Skeletal muscle cell (primary cell): ENCODE data around the gene DLEC1.
A peak's percentile ranks its signal among the peaks of the same experiment; 100 is the strongest.
"Not testable (repeated sequence)": the region's sequence is repeated elsewhere in the genome, so short reads cannot be mapped to it uniquely, and the experiment has no call there.

Source experiments
- DNase-seq: peaks from one replicate; pipeline ENCODE4 v3.0.0-alpha.2; 2010; ENCODE audit warnings: low read depth
- H3K4me3 ChIP-seq: 2 replicates; pipeline ENCODE4 v1.5.1; 2011; ENCODE audit warnings: low read depth, mild to moderate bottlenecking, control low read depth, low read length, moderate library complexity

The DLEC1 gene

DNA sequence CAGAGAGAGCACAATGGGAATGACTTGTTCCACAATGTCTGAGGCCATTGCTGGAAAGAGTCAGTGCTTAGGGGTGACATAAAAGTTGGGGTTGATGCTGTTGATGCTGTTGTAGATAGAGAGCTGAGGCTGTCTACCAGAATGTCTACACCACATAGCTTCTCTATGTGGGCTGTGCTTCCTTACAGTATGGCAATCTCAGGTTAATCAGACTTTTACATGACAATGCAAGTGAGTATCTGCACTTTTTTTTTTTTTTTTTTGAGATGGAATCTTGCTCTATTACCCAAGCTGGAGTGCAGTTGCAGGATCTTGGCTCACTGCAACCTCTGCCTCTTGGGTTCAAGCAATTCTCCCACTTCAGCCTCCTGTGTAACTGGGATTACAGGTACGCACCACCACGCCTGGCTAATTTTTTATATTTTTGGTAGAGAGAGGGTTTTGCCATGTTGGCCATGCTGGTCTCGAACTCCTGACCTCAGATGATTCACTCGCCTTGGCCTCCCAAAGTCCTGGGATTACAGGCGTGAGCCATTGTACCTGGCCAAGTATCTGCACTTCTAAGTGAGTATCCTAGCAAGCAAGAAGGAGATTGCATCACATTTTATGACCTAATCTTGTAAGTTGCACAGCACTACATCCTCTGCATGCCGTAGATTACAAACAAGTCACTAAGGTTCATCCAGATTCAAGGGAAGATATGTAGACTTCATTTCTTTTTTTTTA, 28.7 kb downstream of the DLEC1 start:
- H3K4me3 ChIP-seq, result no peak overlapping the region
- DNase-seq, result no peak

DNA sequence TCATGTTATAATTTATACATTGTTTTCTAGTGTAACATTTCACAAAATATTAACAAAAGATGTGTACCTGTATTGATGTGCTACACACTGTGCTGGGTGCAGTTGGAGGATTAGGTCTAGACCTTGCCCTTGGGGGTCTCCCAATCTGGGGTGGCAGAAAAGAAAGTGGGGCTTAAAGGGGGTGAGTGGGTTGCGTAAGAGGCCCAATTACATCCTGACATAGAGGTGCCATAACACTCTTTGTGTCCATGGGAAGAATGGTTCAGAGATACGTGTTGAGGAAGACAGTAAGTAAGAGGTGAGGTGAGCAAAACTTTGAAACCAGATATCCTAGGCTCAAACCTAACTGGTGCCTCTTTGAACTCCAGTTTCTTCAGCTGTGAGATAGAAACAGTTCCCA, 31.0 kb downstream of the DLEC1 start:
- no peak overlapping the region for H3K4me3 ChIP-seq
- DNase-seq, result no peak

DNA sequence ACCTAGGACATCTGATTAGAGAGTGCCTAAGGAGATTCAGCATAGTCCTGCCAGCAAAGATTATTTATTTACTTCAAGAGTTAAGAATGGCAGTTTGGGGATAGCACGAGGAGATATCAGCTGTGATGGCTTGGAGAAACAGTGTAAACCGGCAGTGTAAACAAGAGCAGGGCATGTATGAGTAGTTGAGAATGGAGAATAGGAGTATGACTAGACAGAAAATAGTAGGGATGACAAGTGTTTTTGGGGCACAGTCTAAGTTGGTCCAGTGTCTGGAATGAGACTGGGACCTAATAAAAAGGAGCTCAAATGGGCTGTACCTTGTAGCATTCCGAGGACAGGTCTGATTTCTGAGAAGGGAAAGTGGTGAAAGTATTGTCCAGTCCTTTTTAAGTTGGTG, 38.1 kb downstream of the DLEC1 start:
- not testable (repeated sequence) for DNase-seq

DNA sequence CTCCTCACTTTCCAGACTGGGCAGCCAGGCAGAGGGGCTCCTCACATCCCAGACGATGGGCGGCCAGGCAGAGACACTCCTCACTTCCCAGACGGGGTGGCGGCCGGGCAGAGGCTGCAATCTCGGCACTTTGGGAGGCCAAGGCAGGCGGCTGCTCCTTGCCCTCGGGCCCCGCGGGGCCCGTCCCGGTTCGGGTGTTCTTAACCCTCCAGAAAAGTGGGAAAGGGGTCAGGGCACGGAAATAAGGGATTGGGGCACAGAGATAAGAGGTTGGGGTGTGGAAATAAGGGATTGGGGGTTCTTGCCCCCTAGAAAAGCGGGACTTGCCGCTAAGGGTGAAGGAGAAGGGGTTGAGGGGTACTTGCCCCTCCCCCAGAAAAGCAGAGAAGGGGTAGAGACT, 43.3 kb downstream of the DLEC1 start:
- H3K4me3 ChIP-seq, DNase-seq: not testable (repeated sequence)

More for the DNA sequence above, 38.1 kb downstream of the DLEC1 start:
- H3K4me3 ChIP-seq, result not testable (repeated sequence)

DNA sequence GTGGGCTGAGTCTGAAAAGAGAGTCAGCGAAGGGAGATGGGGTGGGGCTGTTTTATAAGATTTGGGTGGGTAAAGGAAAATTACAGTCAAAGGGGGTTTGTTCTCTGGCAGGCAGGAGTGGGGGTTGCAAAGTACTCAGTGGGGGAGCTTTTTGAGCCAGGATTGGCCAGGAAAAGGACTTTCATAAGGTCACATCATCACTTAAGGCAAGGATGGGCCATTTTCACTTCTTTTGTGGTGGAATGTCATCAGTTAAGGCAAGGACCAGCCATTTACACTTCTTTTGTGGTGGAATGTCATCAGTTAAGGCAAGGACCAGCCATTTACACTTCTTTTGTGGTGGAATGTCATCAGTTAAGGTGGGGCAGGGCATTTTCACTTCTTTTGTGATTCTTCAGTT, 44.2 kb downstream of the DLEC1 start:
- not testable (repeated sequence) for DNase-seq, H3K4me3 ChIP-seq

DNA sequence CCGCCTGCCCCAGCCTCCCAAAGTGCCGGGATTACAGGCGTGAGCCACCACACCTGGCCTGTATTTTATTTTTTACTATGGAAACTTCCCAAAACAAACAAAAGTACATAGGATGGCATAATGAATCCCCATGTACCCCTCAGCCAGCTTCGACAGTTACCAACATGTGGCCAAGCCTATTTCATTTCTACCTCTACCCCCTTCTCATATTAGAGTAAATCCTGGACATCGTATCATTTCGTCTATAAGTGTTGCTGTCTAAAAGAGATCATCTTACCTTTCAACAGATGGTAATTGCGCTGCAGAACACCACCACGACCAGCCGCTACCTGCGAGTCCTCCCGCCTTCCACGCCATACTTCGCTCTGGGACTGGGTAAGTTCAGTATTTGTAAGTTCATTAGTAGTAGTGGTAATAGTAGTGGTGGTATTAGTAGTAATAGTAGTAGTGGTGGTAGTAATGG, 44.9 kb downstream of the DLEC1 start:
- no peak for DNase-seq
- no peak overlapping the region for H3K4me3 ChIP-seq

DNA sequence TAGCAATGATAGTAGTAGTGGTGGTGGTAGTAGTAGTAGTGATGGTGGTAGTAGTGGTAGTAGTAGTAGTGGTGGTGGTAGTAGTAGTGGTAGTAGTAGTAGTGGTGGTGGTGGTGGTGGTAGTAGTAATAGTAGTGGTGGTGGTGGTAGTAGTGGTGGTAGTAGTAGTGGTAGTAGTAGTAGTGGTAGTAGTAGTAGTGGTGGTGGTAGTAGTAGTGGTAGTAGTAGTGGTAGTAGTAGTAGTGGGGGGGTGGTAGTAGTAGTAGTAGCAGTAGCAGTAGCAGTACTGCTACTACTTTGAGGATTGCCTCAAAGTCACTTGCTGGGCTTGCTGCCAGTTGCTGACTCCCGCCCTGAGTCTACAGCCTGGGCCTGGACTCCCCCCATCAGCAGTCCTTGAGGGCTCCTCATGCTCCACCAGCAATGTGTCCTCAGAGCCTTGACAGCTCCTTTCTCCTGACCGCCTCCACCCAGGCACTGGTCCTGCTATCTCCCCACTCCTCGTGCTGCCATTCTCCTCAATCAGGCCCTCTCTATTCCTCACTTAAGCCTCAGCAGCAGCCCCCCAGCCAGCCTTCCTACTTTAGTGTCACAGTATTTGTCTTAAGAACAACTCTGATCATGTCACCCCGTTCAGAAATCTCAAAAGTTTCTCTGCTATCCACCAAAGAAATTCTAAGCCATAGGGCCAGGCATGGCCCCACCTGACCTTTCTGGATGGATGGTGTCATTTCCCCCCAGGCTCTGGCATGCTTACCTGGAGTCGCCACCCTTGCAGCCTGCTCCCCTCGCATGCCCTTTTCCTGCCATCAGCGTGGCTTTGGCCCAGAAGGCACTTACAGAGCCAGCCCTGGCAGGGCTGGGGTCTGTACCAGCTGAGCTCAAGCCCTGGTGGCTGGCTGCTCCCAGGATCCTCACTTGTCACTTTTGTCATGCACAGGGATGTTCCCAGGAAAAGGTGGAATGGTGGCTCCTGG, 45.6 kb downstream of the DLEC1 start:
- DNase-seq, result peak; percentile 4
- no peak overlapping the region for H3K4me3 ChIP-seq

DNA sequence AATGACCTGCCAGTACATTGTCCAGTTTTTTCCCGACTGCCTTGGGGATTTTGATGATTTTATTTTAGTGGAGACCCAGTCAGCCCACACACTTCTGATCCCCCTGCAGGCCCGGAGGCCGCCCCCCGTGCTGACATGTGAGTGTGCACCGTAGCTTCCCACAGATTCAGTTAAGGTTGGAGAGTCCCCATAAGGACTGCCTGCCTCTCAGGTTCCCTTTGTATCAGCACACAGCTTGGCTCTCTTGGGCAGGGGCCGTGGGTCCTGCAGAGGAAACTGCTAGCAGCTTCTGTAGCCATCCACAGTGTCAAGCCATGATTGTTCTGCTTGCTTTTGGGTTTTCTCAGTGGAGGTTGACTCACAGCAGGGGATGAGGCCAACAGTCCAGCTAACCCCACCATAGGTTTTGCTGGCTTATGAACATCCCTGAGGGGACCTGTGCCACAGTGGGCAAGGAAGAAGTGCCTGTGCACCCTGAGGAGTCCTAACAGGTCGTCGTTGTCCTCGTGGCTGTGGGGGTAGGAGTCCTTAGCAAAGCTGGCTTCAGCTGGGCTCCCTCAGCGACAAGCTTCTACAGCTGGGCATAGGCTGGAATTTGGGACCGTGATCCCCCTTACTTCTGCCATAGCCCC, 46.4 kb downstream of the DLEC1 start:
- DNase-seq, result no peak
- H3K4me3 ChIP-seq, result no peak overlapping the region

DNA sequence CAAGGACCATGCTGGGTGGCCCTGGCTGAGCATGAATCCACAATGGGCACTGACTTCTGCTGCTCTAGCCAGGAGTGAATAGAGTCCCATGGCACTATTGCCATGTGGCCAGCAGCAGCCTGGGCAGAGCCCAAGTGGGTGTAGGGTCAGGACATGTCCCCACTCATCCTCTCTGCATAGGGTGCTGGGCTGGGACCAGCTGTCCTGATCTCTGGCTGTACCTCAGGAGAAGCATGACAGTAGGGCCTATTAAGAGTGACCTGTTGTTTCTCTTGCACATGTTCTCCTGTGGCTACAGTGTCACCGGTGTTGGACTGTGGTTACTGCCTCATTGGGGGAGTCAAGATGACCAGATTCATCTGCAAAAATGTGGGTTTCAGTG, 46.9 kb downstream of the DLEC1 start:
- DNase-seq, result no peak

DNA sequence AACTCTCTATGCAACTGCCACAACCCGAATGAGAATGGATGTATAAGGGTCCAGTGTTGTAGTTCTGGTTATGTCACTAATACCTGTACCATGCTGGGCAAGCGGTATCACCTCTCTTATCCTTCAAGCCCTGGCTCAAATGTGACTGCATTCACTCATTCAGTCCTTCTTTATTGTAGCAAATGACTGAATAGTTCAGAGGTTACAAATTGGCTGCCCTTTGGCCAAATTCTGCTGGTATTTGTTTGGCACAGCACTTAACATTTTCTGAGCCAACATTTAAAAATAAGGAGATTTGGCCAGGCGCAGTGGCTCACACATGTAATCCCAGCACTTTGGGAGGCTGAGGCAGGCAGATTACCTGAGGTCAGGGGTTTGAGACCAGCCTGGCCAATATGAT, 47.5 kb downstream of the DLEC1 start:
- DNase-seq, result no peak
- no peak overlapping the region for H3K4me3 ChIP-seq

More for the DNA sequence above, 46.9 kb downstream of the DLEC1 start:
- H3K4me3 ChIP-seq, result no peak overlapping the region

DNA sequence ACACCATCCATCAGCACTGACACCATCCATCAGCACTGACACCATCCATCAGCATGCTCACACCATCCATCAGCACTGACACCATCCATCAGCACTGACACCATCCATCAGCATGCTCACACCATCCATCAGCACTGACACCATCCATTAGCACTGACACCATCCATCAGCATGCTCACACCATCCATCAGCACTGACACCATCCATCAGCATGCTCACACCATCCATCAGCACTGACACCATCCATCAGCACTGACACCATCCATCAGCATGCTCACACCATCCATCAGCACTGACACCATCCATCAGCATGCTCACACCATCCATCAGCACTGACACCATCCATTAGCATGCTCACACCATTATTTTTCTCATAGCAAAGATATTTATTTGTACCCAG, 48.3 kb downstream of the DLEC1 start:
- not testable (repeated sequence) for H3K4me3 ChIP-seq, DNase-seq

DNA sequence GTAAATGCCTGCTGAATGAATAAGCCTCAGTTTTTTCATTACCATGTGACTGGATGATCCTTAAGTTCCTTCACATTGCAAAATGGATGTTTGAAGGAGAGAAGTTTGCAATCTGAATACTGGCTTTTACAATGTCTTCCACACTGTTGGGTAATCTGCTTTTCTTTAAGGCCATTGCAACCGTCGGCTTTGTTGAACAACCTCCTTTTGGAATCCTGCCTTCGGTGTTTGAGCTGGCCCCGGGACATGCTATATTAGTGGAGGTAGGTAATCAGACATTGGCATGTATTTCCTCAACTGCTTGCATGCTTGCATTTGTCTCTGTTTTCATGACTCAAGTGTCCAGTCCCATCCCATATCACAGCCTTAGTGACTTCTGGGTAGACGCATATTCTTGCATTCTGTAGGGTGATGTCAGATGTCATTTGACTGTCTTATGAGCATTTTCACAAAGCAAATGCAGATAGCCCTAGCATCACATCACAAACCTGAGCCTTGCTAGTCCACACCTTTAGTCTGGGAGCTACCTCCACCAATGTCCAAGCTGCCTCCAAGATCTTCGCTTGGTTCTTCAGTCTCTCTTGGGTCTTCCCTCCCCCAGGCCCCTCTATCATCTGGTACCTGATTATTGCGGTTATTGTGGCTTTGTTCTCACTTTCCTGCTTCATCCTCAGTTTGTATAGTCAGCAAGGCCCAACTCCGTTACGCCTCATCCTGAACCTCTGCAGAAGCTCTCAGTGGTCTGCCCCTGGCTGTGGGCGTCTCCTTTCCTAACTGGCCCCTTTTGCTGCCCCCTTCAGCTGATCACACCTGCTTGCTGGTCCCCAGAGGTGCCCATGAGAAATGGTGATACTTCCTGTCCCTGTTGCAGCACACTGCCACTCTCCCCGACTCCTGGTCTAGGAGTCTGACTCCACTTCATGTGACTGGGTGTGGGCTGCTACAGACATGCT, 49.4 kb downstream of the DLEC1 start:
- H3K4me3 ChIP-seq, result no peak overlapping the region
- no peak for DNase-seq

DNA sequence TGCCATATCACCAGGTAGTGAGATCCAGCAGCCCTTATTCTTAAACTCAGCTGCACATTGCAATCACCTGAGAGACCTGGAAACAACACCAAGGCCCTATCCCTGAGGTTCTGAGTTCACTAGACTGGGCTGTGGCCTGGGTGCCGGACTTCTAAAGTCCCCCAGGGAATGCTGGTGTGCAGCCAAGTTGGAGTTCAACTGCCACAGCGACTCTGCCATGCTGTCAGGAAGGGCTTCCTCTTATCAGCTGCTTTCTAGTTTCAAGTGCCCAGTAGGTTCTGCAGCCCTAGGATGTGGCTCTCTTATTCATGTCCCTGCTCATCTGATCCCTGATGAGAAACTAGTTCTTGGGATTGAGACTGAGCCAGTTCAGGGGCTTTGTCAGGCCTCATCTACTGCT, 50.2 kb downstream of the DLEC1 start:
- DNase-seq, result no peak

DNA sequence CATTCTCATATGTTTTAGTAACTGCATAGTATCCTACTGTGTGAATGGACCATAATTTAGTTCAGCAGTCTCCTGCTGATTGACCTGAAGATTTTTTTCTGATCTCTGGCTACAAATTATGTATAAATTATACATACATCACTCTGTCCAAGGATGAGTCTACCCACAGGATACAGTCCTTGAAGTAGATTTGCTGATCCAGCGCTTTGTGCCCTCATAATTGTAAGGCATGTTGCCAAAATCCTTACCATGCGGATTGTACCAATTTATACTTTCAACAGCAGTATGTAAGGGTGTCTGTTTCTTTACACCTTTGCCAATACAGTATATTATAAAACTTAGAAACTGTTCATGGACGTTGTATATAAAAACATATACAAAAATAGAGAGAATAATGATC, 51.4 kb downstream of the DLEC1 start:
- H3K4me3 ChIP-seq, result no peak overlapping the region
- no peak for DNase-seq

More for the DNA sequence above, 50.2 kb downstream of the DLEC1 start:
- no peak overlapping the region for H3K4me3 ChIP-seq

DNA sequence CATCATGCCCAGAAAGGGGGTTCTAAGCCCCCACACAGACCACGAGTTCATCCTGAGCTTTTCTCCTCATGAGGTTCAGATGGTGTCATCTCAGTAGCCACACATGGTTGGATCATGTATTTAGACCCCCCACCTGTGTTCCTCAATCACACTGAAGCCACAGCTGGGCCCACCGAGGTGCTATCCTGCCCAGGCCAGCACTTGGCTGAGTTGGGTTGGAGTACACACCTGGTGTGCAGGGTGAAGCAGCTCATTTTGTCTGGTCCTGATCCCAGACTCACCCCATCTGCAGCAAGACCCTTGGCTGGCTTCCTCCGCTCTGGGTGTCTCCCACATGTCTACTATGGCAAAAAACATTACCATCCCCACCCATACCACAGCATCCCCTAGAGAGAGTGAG, 56.0 kb downstream of the DLEC1 start:
- no peak overlapping the region for H3K4me3 ChIP-seq
- DNase-seq, result no peak

DNA sequence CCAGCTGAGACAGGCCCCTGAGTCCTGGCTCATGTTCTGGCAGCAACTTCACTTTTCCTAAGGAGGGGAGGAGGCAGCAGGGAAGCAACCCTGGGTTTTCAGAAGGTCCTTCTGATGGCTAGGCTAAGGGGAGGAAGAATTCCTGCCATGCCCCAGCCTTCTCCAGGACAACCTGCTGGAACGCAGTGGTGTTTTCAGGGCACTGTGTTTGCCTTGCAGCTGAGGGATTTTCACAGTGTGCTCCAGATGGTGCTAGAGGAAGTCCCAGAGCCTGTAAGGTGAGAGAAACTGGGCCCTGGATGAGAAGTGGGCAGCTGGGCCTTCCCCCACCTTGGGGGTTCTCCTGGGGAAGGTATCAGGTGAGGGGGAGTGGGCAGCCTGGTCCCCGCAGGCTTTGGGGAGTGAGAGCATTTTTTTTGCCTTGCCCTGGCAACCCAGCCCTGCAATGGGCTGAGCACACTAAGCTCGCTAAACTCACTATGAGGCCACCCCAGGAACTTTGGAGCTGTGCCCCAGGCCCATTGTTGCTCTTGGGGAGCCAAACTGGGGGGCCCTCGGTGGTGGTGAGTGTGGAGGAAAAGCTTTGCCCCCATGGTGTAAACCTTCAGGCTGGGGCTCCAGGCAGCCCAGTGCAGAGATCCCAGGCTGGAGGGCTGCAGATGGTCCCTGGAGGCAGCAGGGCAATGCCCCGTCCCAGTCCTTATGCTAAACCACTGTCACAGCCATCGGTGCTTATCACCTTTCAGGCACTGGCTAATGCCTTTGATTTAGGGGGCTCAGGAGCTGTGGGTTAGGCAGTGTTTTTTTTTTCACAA, 56.9 kb downstream of the DLEC1 start:
- no peak overlapping the region for H3K4me3 ChIP-seq
- no peak for DNase-seq

DNA sequence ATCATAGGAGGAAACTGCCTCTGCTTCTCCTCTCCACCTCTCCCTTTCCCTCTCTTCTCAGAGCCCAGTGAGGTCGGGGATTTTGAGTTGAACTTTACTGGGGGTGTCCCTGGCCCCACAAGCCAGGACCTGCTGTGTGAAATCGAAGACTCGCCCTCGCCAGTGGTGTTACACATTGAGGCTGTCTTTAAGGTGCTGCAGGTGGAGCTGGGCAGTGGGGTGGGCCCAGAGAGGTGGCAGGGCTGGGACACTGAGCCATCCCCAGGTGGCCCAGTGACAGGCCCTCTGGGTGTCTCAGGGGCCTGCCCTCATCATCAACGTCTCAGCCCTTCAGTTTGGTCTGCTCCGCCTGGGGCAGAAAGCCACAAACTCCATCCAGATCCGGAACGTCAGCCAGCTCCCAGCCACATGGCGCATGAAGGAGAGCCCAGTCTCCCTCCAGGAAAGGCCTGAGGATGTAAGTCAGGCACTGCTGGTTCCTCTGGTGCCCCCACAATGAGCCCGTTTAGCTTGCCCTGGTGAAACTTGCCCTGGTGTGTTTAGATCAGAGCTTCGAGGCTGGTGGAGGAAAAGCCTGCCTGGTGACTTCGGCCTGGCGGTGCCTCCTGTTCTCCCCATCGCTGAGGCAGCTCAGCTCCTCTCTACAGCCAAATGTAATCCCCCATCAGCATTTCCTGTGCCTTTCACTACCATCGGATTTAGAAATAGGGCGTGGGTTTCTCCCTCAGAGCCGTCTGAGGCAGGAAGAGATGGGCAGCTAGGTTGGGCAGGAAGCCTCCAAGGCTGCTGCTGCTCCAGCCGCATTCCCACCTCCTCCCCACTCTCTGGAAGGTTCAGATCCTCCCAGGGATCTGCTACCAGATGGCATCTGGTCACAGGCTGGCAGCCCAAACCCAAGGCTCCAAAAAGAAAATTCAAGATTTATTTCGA, 58.7 kb downstream of the DLEC1 start:
- no peak for DNase-seq
- no peak overlapping the region for H3K4me3 ChIP-seq
